ENCODE results near the gene HELQ.
A peak's percentile ranks its signal among the peaks of the same experiment; 100 is the strongest.

The HELQ gene

DNA sequence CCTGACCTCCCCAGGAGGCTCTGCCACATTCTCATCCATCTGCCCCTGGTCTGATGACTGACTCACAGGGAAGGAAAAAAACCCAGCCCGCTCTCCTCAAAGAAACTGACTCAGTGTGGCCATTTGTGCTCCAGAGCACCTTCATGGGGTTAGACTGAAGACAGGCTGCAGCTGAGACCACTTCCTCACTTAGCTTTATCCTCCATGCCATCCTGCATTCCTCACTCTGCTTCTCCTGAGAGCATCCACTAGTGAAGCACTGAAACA, 85.0 kb downstream of the HELQ start:
- no peak for DNase-seq

DNA sequence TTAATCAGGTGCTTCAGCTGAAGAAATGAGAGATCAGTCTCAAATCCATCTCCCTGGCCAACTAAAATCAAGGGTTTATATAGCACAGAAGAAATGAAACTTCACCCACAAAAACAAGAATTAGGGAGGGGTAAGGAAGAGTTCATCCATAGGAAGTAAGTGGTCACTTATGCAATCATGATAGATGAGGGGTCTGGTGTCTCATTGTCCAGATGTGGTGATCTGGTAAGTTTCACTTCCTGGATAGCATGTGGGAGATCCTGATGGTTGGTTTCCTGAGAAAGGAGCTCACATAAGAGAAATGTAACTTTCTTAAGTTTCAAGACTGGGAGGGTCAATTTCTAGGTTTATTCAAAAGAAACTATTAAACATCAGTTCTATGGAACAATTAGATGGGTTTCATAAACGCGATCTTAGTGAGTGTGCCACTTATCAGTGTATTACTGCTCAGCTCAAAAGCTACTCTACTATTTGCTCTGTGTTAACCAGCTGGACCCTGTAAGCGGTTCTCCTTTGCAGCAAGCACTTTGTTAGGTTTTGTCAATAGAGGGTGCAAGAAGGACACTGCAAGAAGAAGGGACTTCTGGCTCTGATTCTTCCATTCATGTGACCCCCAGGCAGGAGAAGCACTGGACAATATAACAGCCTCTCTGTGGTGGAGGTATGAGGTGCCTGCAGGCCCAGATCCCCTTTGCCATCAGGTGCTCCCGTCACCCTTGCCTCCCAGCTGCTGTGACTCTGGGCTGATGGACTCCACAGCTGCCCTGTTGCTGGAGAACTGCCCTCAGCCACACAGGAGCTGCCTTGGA, 85.6 kb downstream of the HELQ start:
- DNase-seq: no peak

GRCh38 chr4:83364312-83364711, 91.3 kb downstream of the HELQ start:
- DNase-seq: no peak

DNA sequence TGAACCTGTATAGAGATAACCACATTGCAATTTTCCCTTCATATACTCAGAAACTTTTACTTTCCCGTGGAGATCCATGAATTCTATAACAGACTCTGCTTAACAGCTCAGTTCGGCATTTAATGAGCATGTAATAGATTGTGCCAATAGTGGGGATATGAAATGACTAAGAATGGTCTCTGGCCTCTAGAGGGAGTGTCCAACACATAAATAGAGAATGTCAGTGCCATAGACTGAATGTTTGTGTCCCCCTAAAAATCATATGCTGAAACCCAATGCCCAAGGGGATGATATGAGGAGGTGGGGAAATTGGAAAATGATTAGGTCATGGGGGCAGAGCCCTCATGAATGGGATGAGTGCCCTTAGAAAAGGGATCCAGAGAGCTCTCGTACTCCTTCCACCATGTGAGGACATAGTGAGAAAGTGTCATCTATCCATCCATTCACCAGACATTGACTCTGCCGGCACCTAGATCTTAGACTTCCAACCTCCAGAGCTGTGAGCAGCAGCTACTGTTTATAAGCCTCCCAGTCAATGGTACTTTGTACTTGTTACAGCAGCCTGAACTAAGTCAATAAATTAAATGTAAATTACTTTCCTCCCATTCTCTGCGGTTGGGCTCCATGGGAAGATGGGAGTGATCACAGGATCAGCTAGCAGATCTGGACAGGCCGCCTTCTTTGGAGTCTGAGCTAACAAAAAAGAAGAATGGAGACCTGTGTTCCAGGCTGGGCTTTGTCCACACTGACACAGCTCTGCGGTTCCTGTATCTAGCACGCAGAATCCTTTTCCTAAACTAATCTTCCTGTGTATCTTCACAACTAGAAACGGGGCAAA, 92.9 kb downstream of the HELQ start:
- peak; percentile 60 for DNase-seq

- no peak for DNase-seq
Observed at GRCh38 chr4:83361416-83362103, 94.1 kb downstream of the HELQ start.

GRCh38 chr4:83360018-83360417, 95.6 kb downstream of the HELQ start:
- no peak for DNase-seq

GRCh38 chr4:83358410-83358809, 97.2 kb downstream of the HELQ start:
- no peak for DNase-seq

Data from NCI-H510A treated with DMSO at 0.1 percent for 48 hours (cell line).